Measurements from ENCODE around the gene GZF1. TPM values are rescaled to one million over a fixed set of nuclear protein-coding genes. Genes with fewer than 3 reads are reported as not detected.

Gene GZF1
- total and polyA plus RNA-seq, 4 donors, result 5.3 to 17.8 (median 14.6) TPM

GRCh38 chr20:23362392-23363256 is 642 bp downstream of the GZF1 start:
- peaks cover 13 to 35% (median 23%) of the 10 kb centered on the region in 5 donors for H3K4me1 ChIP-seq (ENCODE audit: control insufficient read depth in 5 of 5, insufficient read depth in 5 of 5, low read length in 5 of 5)
- no peak for TF ChIP-seq CTCF (IDR thresholded peaks at IDR 0.05; ENCODE audit: control extremely low read depth, extremely low read depth)
- peaks cover 8 to 14% (median 10%) of the 10 kb centered on the region in 4 donors for H3K36me3 ChIP-seq (ENCODE audit: control insufficient read depth in 4 of 4, insufficient read depth in 4 of 4, low read length in 4 of 4)
- H3K9ac ChIP-seq (ENCODE audit: insufficient read depth in 1 of 2, low read length in 2 of 2), result peak overlapping the region; percentile 79 to 84
- H3K9me3 ChIP-seq (ENCODE audit: control insufficient read depth in 4 of 4, insufficient read depth in 3 of 4, low read length in 3 of 4), result no peaks in the 10 kb centered on the region
- 4 to 6% methylated on average over 33 to 50 of the region's 50 CpGs for WGBS, 2 donors
- peak overlapping the region; percentile 57 for H3K4me3 ChIP-seq
- DNase-seq (peak; percentile 50 to 58 (median 53)), ATAC-seq (ENCODE audit: insufficient read depth, low FRiP score) (peak; percentile 1)
- peak overlapping the region; percentile 90 to 99 for H3K27ac ChIP-seq (ENCODE audit: low read depth in 1 of 2, low read length in 1 of 2)
- no peaks in the 10 kb centered on the region for H3K27me3 ChIP-seq (ENCODE audit: control insufficient read depth in 3 of 3, insufficient read depth in 3 of 3, low read length in 2 of 3)

- Histone ChIP-seq H3K36me3 (ENCODE audit: control insufficient read depth in 4 of 4, insufficient read depth in 4 of 4, low read length in 4 of 4) (peaks cover 8 to 14% (median 10%) of the 10 kb centered on the region in 4 donors), H3K9ac (ENCODE audit: insufficient read depth in 1 of 2, low read length in 2 of 2) (peak overlapping the region; percentile 79 to 84), H3K27me3 (ENCODE audit: control insufficient read depth in 3 of 3, insufficient read depth in 3 of 3, low read length in 2 of 3) (no peaks in the 10 kb centered on the region), H3K9me3 (ENCODE audit: control insufficient read depth in 4 of 4, insufficient read depth in 3 of 4, low read length in 3 of 4) (no peaks in the 10 kb centered on the region), H3K4me3 (no peak overlapping the region), H3K27ac (ENCODE audit: low read depth in 1 of 2, low read length in 1 of 2) (peak overlapping the region; percentile 90 to 99), H3K4me1 (ENCODE audit: control insufficient read depth in 5 of 5, insufficient read depth in 5 of 5, low read length in 5 of 5) (peaks cover 13 to 34% (median 23%) of the 10 kb centered on the region in 5 donors)
- 63 to 84% methylated on average over 4 of the region's 4 CpGs for WGBS, 2 donors
- no peak for DNase-seq
- ATAC-seq (ENCODE audit: insufficient read depth, low FRiP score), result no peak
- TF ChIP-seq CTCF (IDR thresholded peaks at IDR 0.05; ENCODE audit: control extremely low read depth, extremely low read depth), result no peak
Measured at GRCh38 chr20:23363257-23363649, 1.3 kb downstream of the GZF1 start.

- ATAC-seq (ENCODE audit: insufficient read depth, low FRiP score) (no peak), DNase-seq (no peak)
- no peaks in the 10 kb centered on the region for H3K9me3 ChIP-seq (ENCODE audit: control insufficient read depth in 4 of 4, insufficient read depth in 3 of 4, low read length in 3 of 4)
- no peak overlapping the region for H3K27ac ChIP-seq (ENCODE audit: low read depth in 1 of 2, low read length in 1 of 2)
- H3K9ac ChIP-seq (ENCODE audit: insufficient read depth in 1 of 2, low read length in 2 of 2), result no peak overlapping the region
- TF ChIP-seq CTCF (IDR thresholded peaks at IDR 0.05; ENCODE audit: control extremely low read depth, extremely low read depth), result no peak
- H3K27me3 ChIP-seq (ENCODE audit: control insufficient read depth in 3 of 3, insufficient read depth in 3 of 3, low read length in 2 of 3), result no peaks in the 10 kb centered on the region
- 95 to 96% methylated on average over 65 of the region's 65 CpGs for WGBS, 2 donors
- peaks cover 17 to 23% (median 21%) of the 10 kb centered on the region in 4 donors for H3K36me3 ChIP-seq (ENCODE audit: control insufficient read depth in 4 of 4, insufficient read depth in 4 of 4, low read length in 4 of 4)
- peaks cover 13 to 21% (median 20%) of the 10 kb centered on the region in 5 donors for H3K4me1 ChIP-seq (ENCODE audit: control insufficient read depth in 5 of 5, insufficient read depth in 5 of 5, low read length in 5 of 5)
- H3K4me3 ChIP-seq, result no peak overlapping the region
Measured at GRCh38 chr20:23365390-23366165, 3.6 kb downstream of the GZF1 start.

All from lung (tissue), 12 donors.